Subcutaneous abdominal adipose tissue (tissue), 5 donors: ENCODE data around the gene PHC2.

Experiments
- H3K27ac ChIP-seq: one replicate; pipeline ENCODE4 v1.7.0; 2013; ENCODE audit warnings: low read depth, mild to moderate bottlenecking, inconsistent platforms, low read length, moderate library complexity
- H3K27me3 ChIP-seq, 5 donors: one replicate each; pipeline ENCODE4 v1.7.0; 2013; ENCODE audit warnings: low read length in 5 of 5, inconsistent platforms in 1 of 5; ENCODE audit not compliant: control insufficient read depth in 5 of 5, insufficient read depth in 4 of 5
- H3K36me3 ChIP-seq, 5 donors: one replicate each; pipeline ENCODE4 v1.7.0; 2013; ENCODE audit warnings: low read length in 5 of 5; ENCODE audit not compliant: control insufficient read depth in 5 of 5, insufficient read depth in 5 of 5
- H3K4me1 ChIP-seq, 5 donors: one replicate each; pipeline ENCODE4 v1.7.0; 2013; ENCODE audit warnings: low read length in 5 of 5, mild to moderate bottlenecking in 3 of 5, moderate library complexity in 1 of 5; ENCODE audit not compliant: control insufficient read depth in 5 of 5, insufficient read depth in 5 of 5
- H3K4me3 ChIP-seq, 5 donors: one replicate each; pipeline ENCODE4 v1.7.0; 2013; ENCODE audit warnings: low read length in 5 of 5, low read depth in 1 of 5
- H3K9ac ChIP-seq, 5 donors: one replicate each; pipeline ENCODE4 v1.7.0; 2013; ENCODE audit warnings: low read length in 5 of 5, mild to moderate bottlenecking in 4 of 5, moderate library complexity in 3 of 5
- H3K9me3 ChIP-seq, 5 donors: one replicate each; pipeline ENCODE4 v1.7.0; 2013; ENCODE audit warnings: low read length in 5 of 5; ENCODE audit not compliant: control insufficient read depth in 5 of 5
- donor health status: healthy.
- donor health status: healthy.
- donor health status: healthy.
- donor health status: healthy.
- donor health status: healthy.

PHC2 gene

GRCh38 chr1:33374336-33375105, 56.4 kb downstream of the PHC2 start:
- Histone ChIP-seq H3K9ac (peak overlapping the region in 2 of 5 donors; percentile 1 to 21), H3K4me3 (no peak overlapping the region), H3K9me3 (no peaks in the 10 kb centered on the region), H3K27me3 (no peaks in the 10 kb centered on the region), H3K27ac (no peak overlapping the region), H3K4me1 (peaks cover 0 to 15% (median 12%) of the 10 kb centered on the region in 5 donors), H3K36me3 (peaks cover 0 to 14% (median 4%) of the 10 kb centered on the region in 5 donors)

GRCh38 chr1:33373606-33374005, 57.3 kb downstream of the PHC2 start:
- no peak overlapping the region for H3K27ac ChIP-seq
- no peaks in the 10 kb centered on the region for H3K27me3 ChIP-seq
- H3K4me3 ChIP-seq = no peak overlapping the region
- H3K9ac ChIP-seq = no peak overlapping the region
- H3K9me3 ChIP-seq = no peaks in the 10 kb centered on the region
- peaks cover 0 to 18% (median 5%) of the 10 kb centered on the region in 5 donors for H3K36me3 ChIP-seq
- peaks cover 0 to 12% (median 9%) of the 10 kb centered on the region in 5 donors for H3K4me1 ChIP-seq

GRCh38 chr1:33372677-33373076, 58.2 kb downstream of the PHC2 start:
- no peaks in the 10 kb centered on the region for H3K9me3 ChIP-seq
- peaks cover 2 to 18% (median 8%) of the 10 kb centered on the region in 5 donors for H3K4me1 ChIP-seq
- no peak overlapping the region for H3K27ac ChIP-seq
- no peak overlapping the region for H3K4me3 ChIP-seq
- peaks cover 0 to 18% (median 5%) of the 10 kb centered on the region in 5 donors for H3K36me3 ChIP-seq
- H3K27me3 ChIP-seq = no peaks in the 10 kb centered on the region
- H3K9ac ChIP-seq = no peak overlapping the region

- Histone ChIP-seq H3K9ac (no peak overlapping the region), H3K4me1 (peaks cover 2 to 21% (median 11%) of the 10 kb centered on the region in 5 donors), H3K27ac (no peak overlapping the region), H3K27me3 (no peaks in the 10 kb centered on the region), H3K4me3 (no peak overlapping the region), H3K36me3 (peaks cover 0 to 18% (median 5%) of the 10 kb centered on the region in 5 donors), H3K9me3 (no peaks in the 10 kb centered on the region)
Measured at GRCh38 chr1:33372162-33372561, 58.7 kb downstream of the PHC2 start.

- H3K4me3 ChIP-seq = no peak overlapping the region
- no peaks in the 10 kb centered on the region for H3K9me3 ChIP-seq
- H3K9ac ChIP-seq = no peak overlapping the region
- no peaks in the 10 kb centered on the region for H3K27me3 ChIP-seq
- peaks cover 2 to 22% (median 12%) of the 10 kb centered on the region in 5 donors for H3K4me1 ChIP-seq
- peaks cover 0 to 21% (median 5%) of the 10 kb centered on the region in 5 donors for H3K36me3 ChIP-seq
- H3K27ac ChIP-seq = no peak overlapping the region
Measured at GRCh38 chr1:33371334-33371733, 59.6 kb downstream of the PHC2 start.

GRCh38 chr1:33370827-33371226, 60.1 kb downstream of the PHC2 start:
- Histone ChIP-seq H3K9me3 (no peaks in the 10 kb centered on the region), H3K27me3 (no peaks in the 10 kb centered on the region), H3K9ac (no peak overlapping the region), H3K27ac (no peak overlapping the region), H3K36me3 (peaks cover 0 to 21% (median 5%) of the 10 kb centered on the region in 5 donors), H3K4me3 (no peak overlapping the region), H3K4me1 (peaks cover 2 to 22% (median 13%) of the 10 kb centered on the region in 5 donors)

GRCh38 chr1:33370301-33370700, 60.6 kb downstream of the PHC2 start:
- Histone ChIP-seq H3K4me3 (no peak overlapping the region), H3K9ac (no peak overlapping the region), H3K36me3 (peaks cover 0 to 21% (median 5%) of the 10 kb centered on the region in 5 donors), H3K4me1 (peaks cover 2 to 27% (median 18%) of the 10 kb centered on the region in 5 donors), H3K27ac (no peak overlapping the region), H3K27me3 (no peaks in the 10 kb centered on the region), H3K9me3 (no peaks in the 10 kb centered on the region)

GRCh38 chr1:33369764-33370163, 61.1 kb downstream of the PHC2 start:
- H3K9ac ChIP-seq = no peak overlapping the region
- H3K9me3 ChIP-seq = no peaks in the 10 kb centered on the region
- H3K4me1 ChIP-seq = peaks cover 2 to 31% (median 22%) of the 10 kb centered on the region in 5 donors
- H3K36me3 ChIP-seq = peaks cover 0 to 21% (median 5%) of the 10 kb centered on the region in 5 donors
- H3K4me3 ChIP-seq = no peak overlapping the region
- no peak overlapping the region for H3K27ac ChIP-seq
- no peaks in the 10 kb centered on the region for H3K27me3 ChIP-seq

GRCh38 chr1:33369081-33369480, 61.8 kb downstream of the PHC2 start:
- H3K9ac ChIP-seq = no peak overlapping the region
- H3K27me3 ChIP-seq = no peaks in the 10 kb centered on the region
- H3K9me3 ChIP-seq = no peaks in the 10 kb centered on the region
- H3K27ac ChIP-seq = no peak overlapping the region
- H3K36me3 ChIP-seq = peaks cover 0 to 21% (median 5%) of the 10 kb centered on the region in 5 donors
- H3K4me1 ChIP-seq = peaks cover 2 to 31% (median 26%) of the 10 kb centered on the region in 5 donors
- H3K4me3 ChIP-seq = no peak overlapping the region

- H3K4me3 ChIP-seq = no peak overlapping the region
- no peaks in the 10 kb centered on the region for H3K27me3 ChIP-seq
- H3K9ac ChIP-seq = no peak overlapping the region
- H3K9me3 ChIP-seq = no peaks in the 10 kb centered on the region
- peaks cover 2 to 36% (median 29%) of the 10 kb centered on the region in 5 donors for H3K4me1 ChIP-seq
- H3K27ac ChIP-seq = no peak overlapping the region
- H3K36me3 ChIP-seq = peaks cover 0 to 21% (median 5%) of the 10 kb centered on the region in 5 donors
Measured at GRCh38 chr1:33368431-33368830, 62.5 kb downstream of the PHC2 start.
